Measurements from ENCODE around the gene NAA38.
A peak's percentile ranks its signal among the peaks of the same experiment; 100 is the strongest.

The NAA38 gene

DNA sequence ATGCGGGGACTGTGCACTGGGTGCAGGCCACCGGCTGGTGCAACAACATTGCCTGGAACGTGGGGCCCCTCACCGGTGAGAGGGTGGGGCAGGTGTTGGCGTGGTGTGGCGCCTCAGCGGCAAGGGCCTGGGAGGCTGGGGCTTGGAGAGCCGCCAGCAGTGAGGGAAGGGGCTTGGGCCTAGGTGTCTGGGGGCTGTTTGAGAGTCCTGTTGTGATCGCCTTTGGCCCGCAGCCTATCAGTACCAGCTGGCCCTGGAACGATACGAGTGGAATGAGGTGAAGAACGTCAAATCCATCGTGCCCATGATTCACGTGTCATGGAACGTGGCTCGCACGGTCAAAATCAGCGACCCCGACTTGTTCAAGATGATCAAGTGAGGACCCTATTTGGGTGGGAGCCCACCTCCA, 5.1 kb downstream of the NAA38 start:
- H3K4me3 ChIP-seq (ENCODE audit: low read depth, low read length), result no peak overlapping the region
- in situ Hi-C loops (cut with HindIII; ENCODE audit: low sequenced_read_pairs), result no loop called here
- TF ChIP-seq, protein P1, sequence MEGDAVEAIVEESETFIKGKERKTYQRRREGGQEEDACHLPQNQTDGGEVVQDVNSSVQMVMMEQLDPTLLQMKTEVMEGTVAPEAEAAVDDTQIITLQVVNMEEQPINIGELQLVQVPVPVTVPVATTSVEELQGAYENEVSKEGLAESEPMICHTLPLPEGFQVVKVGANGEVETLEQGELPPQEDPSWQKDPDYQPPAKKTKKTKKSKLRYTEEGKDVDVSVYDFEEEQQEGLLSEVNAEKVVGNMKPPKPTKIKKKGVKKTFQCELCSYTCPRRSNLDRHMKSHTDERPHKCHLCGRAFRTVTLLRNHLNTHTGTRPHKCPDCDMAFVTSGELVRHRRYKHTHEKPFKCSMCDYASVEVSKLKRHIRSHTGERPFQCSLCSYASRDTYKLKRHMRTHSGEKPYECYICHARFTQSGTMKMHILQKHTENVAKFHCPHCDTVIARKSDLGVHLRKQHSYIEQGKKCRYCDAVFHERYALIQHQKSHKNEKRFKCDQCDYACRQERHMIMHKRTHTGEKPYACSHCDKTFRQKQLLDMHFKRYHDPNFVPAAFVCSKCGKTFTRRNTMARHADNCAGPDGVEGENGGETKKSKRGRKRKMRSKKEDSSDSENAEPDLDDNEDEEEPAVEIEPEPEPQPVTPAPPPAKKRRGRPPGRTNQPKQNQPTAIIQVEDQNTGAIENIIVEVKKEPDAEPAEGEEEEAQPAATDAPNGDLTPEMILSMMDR (IDR thresholded peaks at IDR 0.05; ENCODE audit: low read depth, low read length), result no peak
- DNase-seq (ENCODE audit: low read depth, low spot score), result no peak

DNA sequence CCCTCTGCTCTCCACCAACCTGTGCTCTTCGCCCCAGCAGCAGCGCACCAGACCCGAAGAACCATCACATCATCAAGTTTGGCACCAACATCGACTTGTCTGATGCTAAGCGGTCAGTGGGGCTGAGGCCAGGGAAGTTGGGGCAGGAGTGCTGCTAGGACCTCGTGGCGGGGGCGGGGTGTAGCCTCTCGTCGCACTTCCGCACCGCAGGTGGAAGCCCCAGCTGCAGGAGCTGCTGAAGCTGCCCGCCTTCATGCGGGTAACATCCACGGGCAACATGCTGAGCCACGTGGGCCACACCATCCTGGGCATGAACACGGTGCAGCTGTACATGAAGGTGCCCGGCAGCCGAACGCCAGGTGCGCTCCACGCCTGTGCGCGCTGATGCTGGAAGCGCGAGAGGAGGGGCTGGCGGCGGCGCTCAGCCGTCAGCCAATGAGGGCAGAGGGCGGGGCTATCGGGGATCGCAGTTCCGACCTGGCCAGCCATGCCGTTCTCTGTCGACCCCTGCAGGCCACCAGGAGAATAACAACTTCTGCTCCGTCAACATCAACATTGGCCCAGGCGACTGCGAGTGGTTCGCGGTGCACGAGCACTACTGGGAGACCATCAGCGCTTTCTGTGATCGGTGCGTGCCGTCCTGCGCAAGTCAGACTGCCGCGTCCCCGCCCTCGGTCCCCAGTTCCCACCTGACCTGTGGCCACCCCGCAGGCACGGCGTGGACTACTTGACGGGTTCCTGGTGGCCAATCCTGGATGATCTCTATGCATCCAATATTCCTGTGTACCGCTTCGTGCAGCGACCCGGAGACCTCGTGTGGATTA, 5.7 kb downstream of the NAA38 start:
- no peak overlapping the region for H3K4me3 ChIP-seq (ENCODE audit: low read depth, low read length)
- in situ Hi-C loops (cut with HindIII; ENCODE audit: low sequenced_read_pairs), result no loop called here
- peak; percentile 81 for DNase-seq (ENCODE audit: low read depth, low spot score)
- TF ChIP-seq, protein P1 (IDR thresholded peaks at IDR 0.05; ENCODE audit: low read depth, low read length), result peak; percentile 88

DNA sequence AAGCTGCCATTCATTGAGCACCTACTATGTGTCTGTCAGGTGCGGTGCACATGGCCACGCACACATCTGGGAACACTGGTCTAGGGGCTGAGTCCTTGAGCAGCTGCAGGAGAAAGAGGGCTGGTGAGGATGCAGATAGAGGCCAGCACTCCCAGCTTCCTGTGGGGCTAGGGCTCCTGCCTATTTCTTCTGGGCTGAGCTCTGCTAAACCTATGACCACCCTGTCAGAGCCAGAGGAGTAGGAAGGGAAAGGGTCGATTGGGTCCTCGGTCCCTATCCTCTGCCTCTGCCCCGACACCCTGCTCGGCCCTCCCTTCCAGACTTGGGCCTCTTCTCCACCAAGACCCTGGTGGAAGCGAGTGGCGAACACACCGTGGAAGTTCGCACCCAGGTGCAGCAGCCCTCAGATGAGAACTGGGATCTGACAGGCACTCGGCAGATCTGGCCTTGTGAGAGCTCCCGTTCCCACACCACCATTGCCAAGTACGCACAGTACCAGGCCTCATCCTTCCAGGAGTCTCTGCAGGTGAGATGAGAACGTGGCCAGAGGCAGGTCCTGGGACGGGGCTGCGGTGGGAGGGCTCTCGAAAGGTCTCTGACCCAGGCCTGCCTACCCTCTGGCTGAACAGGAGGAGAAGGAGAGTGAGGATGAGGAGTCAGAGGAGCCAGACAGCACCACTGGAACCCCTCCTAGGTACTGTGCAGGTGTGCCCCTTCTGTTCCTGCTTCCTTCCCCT, 6.5 kb downstream of the NAA38 start:
- TF ChIP-seq, protein P1 (IDR thresholded peaks at IDR 0.05; ENCODE audit: low read depth, low read length), result no peak
- no peak for DNase-seq (ENCODE audit: low read depth, low spot score)
- no peak overlapping the region for H3K4me3 ChIP-seq (ENCODE audit: low read depth, low read length)
- in situ Hi-C loops (cut with HindIII; ENCODE audit: low sequenced_read_pairs), result no loop called here

DNA sequence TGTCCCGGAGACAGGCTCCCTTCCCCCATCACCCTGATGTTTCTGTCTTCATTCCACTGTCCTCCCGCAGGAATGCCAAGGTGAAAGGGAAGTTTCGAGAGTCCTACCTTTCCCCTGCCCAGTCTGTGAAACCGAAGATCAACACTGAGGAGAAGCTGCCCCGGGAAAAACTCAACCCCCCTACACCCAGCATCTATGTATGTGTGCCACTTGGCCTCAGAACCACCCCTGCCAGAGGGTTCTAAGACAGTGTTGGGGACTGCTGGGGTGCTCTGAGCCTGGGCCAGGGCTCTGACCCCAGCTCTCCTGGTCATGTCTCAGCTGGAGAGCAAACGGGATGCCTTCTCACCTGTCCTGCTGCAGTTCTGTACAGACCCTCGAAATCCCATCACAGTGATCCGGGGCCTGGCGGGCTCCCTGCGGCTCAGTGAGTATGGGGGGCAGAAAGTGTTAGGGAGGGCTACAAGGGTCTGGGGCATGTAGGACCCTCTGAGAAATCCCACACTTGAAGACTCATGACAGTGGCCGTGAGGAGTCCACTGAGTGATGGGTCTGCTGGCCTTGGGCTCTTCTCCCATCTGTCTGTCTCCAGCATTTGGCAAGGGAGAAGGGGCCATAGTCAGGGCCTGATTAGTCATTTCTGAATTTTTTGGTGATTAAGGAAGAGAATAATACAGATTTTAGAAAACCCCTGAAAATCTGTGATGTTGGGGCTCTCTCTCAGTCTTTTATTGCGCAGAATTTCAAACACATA, 7.4 kb downstream of the NAA38 start:
- H3K4me3 ChIP-seq (ENCODE audit: low read depth, low read length), result no peak overlapping the region
- TF ChIP-seq, protein P1 (IDR thresholded peaks at IDR 0.05; ENCODE audit: low read depth, low read length), result no peak
- no peak for DNase-seq (ENCODE audit: low read depth, low spot score)
- in situ Hi-C loops (cut with HindIII; ENCODE audit: low sequenced_read_pairs), result no loop called here

DNA sequence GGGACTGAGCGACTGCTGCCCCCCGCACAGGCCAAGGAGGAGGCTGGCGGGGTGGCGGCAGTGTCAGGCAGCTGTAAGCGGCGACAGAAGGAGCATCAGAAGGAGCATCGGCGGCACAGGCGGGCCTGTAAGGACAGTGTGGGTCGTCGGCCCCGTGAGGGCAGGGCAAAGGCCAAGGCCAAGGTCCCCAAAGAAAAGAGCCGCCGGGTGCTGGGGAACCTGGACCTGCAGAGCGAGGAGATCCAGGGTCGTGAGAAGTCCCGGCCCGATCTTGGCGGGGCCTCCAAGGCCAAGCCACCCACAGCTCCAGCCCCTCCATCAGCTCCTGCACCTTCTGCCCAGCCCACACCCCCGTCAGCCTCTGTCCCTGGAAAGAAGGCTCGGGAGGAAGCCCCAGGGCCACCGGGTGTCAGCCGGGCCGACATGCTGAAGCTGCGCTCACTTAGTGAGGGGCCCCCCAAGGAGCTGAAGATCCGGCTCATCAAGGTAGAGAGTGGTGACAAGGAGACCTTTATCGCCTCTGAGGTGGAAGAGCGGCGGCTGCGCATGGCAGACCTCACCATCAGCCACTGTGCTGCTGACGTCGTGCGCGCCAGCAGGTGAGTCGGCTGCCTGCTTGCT, 8.1 kb downstream of the NAA38 start:
- H3K4me3 ChIP-seq (ENCODE audit: low read depth, low read length), result no peak overlapping the region
- DNase-seq (ENCODE audit: low read depth, low spot score), result no peak
- TF ChIP-seq, protein P1 (IDR thresholded peaks at IDR 0.05; ENCODE audit: low read depth, low read length), result no peak
- in situ Hi-C loops (cut with HindIII; ENCODE audit: low sequenced_read_pairs), result no loop called here

DNA sequence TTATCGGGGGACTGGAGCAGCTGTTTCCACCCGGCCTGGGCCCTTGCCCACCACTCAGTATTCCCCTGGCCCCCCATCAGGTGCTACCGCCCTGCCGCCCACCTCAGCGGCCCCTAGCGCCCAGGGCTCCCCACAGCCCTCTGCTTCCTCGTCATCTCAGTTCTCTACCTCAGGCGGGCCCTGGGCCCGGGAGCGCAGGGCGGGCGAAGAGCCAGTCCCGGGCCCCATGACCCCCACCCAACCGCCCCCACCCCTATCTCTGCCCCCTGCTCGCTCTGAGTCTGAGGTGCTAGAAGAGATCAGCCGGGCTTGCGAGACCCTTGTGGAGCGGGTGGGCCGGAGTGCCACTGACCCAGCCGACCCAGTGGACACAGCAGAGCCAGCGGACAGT, 8.6 kb downstream of the NAA38 start:
- in situ Hi-C loops (cut with HindIII; ENCODE audit: low sequenced_read_pairs), result no loop called here
- TF ChIP-seq, protein P1 (IDR thresholded peaks at IDR 0.05; ENCODE audit: low read depth, low read length), result no peak
- H3K4me3 ChIP-seq (ENCODE audit: low read depth, low read length), result no peak overlapping the region
- no peak for DNase-seq (ENCODE audit: low read depth, low spot score)
